SK-N-DZ (cell line): ENCODE data around the gene CSN3.

ENCODE experiments used
- DNase-seq: peaks from one replicate; pipeline ENCODE4 v3.0.0-alpha.2; 2015; ENCODE audit warnings: low spot score

Gene CSN3

DNA sequence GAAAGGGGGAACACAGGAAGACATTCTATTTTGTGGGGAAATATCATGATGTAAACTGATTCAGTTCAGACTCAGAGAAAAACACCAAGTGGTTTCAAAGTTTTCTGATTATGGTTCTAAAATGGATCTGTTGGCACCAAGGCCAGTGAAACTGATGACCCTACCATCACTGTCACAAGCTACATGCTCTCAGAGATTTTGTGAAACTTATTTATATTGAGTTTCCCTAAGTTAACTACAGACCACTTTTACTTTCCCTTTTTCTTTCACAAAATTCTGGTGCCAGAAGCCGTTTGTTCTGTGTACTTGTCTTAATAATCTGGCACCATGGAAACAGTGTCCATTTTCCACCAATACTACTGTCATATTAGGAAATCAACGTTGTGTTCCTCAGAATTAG is 48.9 kb downstream of the CSN3 start:
- no peak for DNase-seq

DNA sequence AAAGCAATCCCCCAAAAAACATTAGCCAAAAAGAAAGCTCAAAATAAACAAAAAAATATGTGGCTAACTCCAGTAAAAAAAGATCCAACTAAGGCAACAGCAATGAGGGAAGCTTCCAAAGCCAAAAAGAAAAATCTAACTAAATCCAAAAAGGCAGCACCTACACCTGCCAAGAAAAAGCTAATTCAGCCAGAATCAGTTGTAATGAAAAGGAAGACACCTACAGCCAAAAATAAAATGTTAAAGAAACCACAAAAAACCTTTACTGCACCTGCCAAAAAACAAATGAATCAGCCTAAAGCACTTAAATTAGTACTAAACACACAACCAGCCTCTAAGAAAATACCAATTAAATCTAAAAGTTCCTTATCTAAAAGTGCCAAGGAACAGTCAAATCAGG is 55.2 kb downstream of the CSN3 start:
- no peak for DNase-seq

DNA sequence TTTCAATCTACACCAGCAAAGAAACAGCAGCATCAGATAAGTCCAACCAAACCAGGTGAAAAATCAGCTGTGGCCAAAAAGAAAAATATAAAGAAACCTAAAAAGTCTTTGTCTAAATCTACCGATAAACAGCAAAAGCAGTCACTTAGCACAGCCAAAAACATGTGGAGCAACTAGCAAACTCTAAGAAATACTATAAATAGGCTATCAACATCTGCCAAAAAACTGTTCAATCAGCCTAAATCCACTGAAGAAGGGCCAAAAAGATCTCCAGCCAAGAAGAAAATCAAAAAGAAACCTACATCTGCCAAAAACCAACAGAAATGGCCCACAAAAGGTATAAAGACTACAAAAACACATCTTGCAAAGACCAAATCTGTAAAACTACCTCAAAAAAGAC is 55.7 kb downstream of the CSN3 start:
- DNase-seq, result no peak

DNA sequence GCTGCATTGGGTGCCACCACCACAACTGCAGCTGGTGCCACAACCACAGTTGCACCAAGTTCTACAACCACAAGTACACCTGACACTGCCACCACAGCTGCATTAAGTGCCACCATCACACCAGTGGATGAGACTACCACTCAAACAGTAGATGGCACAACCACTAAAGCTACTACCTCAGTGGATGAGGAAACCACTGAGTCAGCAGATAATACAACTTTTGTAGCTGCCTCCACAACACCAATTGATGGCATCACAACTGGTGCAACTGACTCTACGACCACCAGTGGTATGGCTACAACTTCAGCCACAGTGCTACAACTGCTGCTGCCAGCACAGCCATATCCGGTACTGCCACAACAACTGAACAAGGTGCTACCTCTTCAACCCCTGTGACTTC is 57.2 kb downstream of the CSN3 start:
- DNase-seq, result no peak

DNA sequence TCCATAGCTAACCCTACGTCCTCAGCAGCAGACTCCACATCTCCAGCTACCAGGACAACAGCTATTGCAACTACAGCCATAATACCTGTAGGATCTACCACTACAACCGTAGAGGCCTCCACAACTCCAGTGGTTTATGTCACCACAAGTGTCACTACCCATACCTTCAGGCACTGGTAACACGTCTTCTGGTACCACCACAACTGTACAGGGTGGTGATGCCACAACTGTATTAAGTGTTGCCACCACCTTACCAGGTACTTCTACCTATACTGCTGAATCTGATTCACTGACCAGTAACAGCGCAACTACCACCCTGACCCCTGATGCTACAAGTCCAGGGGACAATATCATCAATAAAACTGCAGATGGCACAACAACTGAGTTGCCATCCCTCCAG is 57.8 kb downstream of the CSN3 start:
- no peak for DNase-seq
